ENCODE data around the gene AP1G2. TPM values are rescaled to one million over a fixed set of nuclear protein-coding genes. Genes with fewer than 3 reads are reported as not detected.

AP1G2 gene
- total RNA-seq, 1 experiment from 2014 or later = 9.7 TPM

DNA sequence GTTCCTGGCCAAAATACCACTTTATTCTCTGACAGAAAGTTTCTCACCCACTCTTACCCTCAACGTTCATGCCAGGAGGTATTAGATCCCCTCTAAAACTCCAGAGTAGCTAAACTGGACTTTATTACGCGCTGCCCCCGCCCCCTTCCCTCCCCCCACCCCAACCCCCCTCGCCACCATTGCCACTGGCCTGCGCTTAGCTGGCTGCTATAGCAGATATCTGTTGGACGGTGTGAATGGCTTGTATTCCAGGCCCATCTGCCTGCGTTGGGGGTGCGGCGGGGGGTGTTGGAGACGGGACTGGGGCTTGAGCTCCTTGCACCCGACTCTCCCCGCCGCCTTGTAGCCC, 12.1 kb downstream of the AP1G2 start:
- Histone ChIP-seq H3K4me3 (peak overlapping the region; percentile 92), H3K36me3 (no peaks in the 10 kb centered on the region; the same call in 1 of the 2 replicates), H3K27me3 (no peaks in the 10 kb centered on the region), H3K9me3 (no peaks in the 10 kb centered on the region)
- DNase-seq = no peak

DNA sequence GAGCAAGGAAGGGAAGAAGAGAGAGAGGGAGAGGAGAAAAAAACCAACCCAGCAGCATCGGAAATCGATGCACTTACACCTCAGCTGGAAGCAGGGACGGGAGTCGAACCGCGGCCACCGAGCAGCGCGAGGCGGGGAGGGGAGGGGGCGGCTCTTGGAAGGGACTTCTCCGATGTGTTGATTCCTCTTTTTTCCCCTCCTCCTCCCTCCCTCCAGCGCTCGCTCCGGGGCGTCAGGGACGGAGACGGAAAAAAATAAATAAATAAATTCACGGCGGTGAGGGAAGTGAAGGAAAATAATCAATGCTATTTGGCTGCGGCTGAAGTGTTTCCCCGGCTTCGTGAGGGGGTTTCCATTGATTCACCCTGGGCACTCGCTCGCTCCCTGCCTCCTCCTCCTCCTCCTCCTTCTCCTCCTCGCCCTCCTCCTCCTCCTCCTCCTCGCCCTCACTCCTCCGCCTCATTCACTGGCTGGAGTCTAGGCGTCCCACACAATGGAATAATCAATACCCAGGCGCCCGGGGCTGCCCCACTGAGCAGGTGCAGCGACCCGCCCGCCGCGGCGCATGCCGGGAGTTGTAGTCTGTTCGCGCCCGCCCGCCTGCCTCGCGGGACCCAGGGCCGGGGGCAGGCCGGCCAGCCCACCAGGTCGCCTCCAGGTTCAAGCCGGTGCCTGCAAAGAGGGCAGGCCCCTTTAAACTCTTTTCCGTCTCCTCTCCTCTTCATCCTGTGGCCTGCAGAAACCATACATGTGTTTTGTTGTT, 16.1 kb downstream of the AP1G2 start, which contains the start of gene ZFHX2:
TSS of gene ZFHX2 (minus strand) at position 500 of the 763 bp plus-strand sequence. CDS start 16,440 bp downstream, outside the sequence.
- H3K36me3 ChIP-seq = no peaks in the 10 kb centered on the region
- peak; percentile 79 for DNase-seq
- no peaks in the 10 kb centered on the region for H3K9me3 ChIP-seq
- no peaks in the 10 kb centered on the region for H3K27me3 ChIP-seq
- peak within 1 kb of the TSS; percentile 59 for H3K4me3 ChIP-seq

DNA sequence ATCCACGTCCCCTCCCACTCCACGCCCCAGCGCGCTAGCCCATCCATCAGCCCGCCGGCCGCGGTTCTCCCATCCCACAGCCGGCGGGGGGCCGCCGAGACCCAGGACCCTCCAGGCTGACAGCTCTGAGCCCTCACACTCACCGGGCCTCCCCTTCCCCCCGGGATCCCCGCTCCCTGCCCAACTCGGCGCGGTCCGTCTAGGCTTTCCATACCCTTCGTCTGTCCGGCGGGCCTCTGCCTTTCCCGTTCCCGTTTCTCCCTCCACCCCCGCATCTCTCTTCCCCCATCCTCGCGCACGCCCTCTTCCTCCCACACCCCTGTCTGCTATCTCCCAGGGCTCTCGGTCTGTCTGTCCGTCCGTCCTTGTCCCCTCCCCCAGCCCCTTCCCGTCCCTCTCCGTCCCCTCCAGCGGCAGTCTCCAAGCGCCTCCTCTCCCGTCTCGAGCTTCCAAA, 16.8 kb downstream of the AP1G2 start:
- H3K4me3 ChIP-seq = peak overlapping the region; percentile 59
- H3K9me3 ChIP-seq = no peaks in the 10 kb centered on the region
- H3K27me3 ChIP-seq = no peaks in the 10 kb centered on the region
- peak; percentile 32 for DNase-seq
- H3K36me3 ChIP-seq = no peaks in the 10 kb centered on the region

DNA sequence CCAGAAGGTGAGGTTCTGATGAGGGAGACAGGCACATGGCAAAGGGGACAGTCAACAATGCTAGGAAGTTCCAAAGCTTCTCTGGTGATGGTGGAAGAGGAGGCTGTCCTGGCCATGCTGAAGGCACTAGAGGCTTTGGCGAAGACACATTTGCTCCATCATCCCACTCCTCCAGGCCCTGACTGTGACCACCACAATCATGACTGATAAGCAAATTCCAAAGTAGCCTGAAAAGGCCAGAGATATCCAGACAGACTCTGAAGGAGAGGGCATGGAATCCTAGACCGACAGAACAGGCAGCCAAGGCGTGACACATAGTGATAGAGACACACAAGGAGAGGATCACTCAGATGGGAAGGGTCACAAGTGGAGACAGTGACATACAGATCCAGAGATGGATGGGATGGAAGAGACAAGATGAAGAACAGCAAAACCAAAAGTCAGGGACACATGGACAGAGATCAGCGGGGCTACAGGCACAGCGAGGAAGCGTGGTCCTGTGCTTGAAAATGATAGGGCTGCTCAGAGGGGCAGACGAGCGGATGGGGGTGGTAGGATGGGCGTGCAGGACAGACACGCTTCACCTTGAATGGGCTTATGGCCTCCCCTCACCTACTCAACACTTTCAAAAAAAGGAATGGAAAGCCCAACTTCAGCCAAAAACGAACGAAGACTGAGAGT, 17.3 kb downstream of the AP1G2 start:
- no peaks in the 10 kb centered on the region for H3K9me3 ChIP-seq
- no peaks in the 10 kb centered on the region for H3K36me3 ChIP-seq
- DNase-seq = no peak
- peak overlapping the region; percentile 59 for H3K4me3 ChIP-seq
- no peaks in the 10 kb centered on the region for H3K27me3 ChIP-seq

DNA sequence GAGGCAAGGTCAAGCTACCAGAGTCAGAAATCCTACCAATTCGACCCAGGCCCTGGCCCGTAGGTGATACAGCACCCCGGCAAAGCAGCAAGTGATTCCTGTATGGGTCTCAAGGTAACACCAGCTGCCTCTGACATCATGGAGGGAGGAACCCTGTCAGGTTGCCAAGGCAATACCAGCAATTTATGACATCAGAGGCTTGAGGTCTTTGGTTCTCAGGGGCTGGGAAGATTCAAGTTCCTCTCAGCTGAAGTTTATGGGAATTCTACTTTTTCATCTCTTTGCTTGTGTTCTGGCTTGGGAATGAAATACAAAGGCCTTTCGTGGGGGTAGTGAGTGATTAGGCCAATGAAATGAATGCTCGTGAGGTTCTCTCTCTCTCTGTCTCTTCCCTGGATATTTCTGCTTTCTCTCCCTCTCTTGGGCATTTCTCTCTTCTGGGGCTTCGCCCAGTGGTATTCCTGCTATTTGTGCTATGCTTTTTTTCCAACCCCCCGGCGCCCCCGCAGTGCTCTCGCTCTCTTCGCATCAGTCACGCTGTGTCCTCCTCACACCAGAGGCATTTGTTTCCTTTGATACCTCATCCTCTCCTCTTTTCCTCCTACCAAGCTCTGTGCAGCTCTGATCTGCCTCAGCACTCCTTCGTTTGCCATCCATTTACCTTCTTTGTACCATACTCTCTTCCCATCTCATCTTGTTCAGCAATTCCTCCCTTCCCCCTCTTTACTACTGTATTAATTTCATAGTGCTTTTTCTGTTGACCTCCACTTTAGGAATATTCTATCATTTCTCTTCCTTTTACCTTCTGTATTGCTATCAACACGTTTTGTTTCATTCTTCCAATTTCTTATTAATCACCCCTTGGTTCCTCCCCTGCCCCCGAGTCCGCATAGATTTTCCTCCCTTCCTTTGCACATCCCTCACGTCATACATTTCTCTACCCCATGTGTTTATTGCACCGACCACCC, 19.0 kb downstream of the AP1G2 start:
- Histone ChIP-seq H3K4me3 (no peak overlapping the region), H3K36me3 (no peaks in the 10 kb centered on the region), H3K27me3 (no peaks in the 10 kb centered on the region), H3K9me3 (no peaks in the 10 kb centered on the region)
- DNase-seq = no peak

DNA sequence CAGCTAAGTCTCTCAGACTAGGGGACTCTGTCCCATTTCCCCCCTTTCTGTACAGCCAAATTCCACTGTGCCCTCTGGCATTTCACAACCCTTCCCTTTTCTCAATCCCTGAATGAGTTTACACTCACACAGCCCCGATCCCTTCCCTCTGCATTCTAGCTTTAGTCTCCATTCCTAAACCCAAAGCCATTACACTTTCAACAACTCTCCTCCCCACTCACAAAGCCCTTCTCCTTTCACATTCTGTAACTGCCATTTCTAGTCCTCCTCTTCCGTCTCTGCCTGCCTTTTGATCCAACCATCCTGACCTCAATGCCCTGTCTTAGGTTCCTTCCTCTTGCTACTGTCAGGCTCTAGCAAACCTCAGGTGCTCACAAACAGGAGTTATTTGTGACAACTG, 19.7 kb downstream of the AP1G2 start:
- Histone ChIP-seq H3K27me3 (no peaks in the 10 kb centered on the region), H3K4me3 (no peak overlapping the region), H3K9me3 (no peaks in the 10 kb centered on the region), H3K36me3 (no peaks in the 10 kb centered on the region)
- DNase-seq = no peak

DNA sequence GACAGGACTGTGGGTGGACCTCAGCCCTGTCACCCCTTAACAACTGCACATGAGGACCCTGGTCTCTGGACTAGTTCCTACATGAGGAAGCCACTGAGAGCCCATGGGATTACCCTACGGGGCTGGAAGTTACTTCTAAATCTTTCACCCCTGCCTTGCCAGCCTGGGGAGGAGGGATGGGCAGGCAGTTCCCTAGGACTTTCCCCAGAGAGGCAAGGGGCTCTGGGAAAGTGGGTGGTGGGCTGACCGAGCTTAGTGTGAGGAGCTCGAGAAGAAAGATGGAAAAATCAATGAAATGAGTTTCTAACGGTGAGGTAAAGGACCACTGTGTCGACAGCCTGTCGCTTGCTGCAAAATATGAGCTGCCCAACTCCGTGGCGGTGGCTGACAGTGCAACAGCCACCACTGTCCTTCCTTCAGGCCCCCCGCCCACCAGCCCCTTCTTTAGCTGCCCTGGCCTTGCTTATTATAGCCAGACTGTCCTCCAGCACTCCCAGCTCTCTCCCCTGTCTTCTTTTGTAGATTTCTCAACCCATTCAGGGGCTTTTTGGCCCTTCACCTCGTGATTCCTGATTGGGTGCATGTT, 21.0 kb downstream of the AP1G2 start:
- no peaks in the 10 kb centered on the region for H3K27me3 ChIP-seq
- H3K9me3 ChIP-seq = no peaks in the 10 kb centered on the region
- H3K36me3 ChIP-seq = no peaks in the 10 kb centered on the region
- H3K4me3 ChIP-seq = no peak overlapping the region
- no peak for DNase-seq

DNA sequence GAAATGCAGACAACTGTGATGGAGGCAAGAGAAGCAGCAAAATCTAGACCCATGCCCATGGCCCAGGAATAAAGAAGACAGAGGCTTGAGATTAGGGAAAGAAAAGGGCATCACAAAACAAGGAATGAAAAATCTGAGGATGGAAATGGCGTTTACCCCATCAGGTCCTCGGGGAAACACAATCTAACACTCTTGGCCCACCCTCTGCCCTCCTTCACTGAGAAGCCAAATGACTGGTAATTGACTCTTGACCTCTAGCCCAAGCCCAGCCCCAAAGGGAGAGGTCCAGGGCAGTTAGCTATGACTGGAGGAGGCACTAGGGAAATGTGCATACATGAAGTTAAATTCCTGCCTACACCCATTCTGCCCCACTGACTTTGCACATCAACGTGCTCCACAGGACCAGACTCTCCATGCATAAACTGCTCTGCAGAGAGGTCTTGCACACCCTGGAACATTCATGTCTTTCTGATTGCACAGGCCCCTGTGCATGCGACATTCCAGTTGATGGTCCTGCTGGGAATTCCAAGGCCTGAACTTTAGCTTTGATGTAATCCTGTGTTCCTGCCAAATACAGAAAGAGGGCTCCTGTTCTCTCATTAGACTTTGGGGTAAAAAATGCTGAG, 21.7 kb downstream of the AP1G2 start:
- Histone ChIP-seq H3K27me3 (no peaks in the 10 kb centered on the region), H3K36me3 (no peaks in the 10 kb centered on the region), H3K4me3 (no peak overlapping the region), H3K9me3 (no peaks in the 10 kb centered on the region)
- DNase-seq = no peak

DNA sequence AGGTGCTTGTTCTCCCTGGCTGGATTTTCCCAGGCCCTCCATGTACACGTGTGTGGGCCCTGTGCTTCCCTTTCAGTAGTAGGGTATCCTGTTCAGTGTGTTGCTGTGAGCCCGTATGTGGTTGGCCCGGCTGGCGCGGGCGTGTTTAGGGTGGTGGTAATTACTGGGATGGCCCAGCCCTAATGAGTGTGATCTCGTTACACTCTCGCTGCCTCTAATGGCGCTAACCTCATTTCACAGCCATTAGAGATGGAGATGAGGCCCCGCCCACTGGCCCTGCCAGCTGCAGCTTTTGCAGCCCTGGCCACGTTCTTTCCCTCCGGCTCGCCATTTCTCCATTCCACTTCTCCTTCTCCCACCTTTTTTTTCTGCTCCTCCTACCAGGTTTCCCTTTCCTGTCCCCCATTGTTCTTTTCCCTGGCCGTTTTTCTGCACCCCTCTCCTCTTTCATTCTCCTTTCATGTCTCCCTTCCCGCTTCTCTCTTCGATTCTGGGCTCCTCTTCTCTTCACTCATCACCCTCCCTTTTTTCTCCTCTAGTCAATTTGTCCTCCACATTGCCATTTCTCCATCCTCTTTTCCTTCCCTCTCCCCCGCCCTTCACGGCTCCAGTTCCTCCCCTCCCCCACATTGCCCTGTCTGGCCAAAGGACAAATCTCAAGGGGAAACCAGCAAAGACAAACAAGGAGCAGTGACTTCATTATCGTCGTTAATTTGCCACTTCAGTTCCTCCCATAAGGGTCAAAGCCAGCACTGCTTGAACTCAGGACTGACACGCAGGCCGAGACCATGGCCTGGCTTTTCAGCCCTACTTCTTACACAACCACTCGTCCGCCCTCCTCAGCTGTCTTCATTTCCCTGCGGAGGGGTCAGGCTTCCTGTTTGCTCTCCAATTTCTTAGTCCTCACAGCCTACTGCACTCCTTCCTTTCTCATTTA, 22.8 kb downstream of the AP1G2 start:
- no peak for DNase-seq
- no peaks in the 10 kb centered on the region for H3K27me3 ChIP-seq
- no peaks in the 10 kb centered on the region for H3K9me3 ChIP-seq
- H3K4me3 ChIP-seq = no peak overlapping the region
- no peaks in the 10 kb centered on the region for H3K36me3 ChIP-seq

DNA sequence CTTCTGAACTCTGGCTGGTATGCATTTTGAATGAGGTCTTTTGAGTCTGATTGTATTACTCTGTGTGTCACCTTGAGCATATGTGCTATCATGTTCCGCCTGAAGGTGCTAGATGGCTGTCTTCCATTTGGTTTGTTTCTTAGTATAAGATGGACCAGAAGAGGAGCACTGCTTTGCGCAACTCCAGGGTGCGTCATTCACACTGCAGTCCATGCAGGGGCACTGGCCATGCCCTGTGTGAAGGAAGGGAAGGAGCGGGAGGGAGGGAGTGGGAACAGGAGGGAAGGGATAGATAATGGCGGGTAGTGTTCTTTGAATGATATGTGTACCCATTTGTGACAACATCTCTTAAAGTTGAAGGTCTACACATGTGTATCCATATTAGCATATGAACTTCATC, 24.2 kb downstream of the AP1G2 start:
- no peaks in the 10 kb centered on the region for H3K9me3 ChIP-seq
- no peak overlapping the region for H3K4me3 ChIP-seq
- H3K27me3 ChIP-seq = no peaks in the 10 kb centered on the region
- H3K36me3 ChIP-seq = no peaks in the 10 kb centered on the region
- DNase-seq = no peak

DNA sequence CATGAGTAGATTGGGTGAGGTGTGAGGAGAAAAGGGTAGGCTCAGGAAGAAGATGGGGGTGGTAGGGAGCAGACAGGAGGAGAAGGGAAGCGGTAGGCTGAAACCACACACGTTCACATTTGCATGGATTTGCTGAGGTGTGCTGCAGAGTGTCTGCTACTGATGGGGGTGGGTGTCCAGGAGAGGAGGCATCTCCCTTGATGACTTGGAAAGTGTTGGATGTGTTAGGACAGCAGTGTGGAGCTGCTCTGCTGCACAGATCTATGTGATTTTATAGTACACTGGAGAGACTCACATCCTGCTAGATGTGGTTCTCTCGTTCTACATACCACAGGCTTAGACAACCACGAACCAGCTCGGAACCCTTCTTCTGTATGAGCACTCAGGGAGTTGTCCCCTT, 25.3 kb downstream of the AP1G2 start:
- DNase-seq = no peak
- no peaks in the 10 kb centered on the region for H3K27me3 ChIP-seq
- no peaks in the 10 kb centered on the region for H3K36me3 ChIP-seq
- no peak overlapping the region for H3K4me3 ChIP-seq
- no peaks in the 10 kb centered on the region for H3K9me3 ChIP-seq

DNA sequence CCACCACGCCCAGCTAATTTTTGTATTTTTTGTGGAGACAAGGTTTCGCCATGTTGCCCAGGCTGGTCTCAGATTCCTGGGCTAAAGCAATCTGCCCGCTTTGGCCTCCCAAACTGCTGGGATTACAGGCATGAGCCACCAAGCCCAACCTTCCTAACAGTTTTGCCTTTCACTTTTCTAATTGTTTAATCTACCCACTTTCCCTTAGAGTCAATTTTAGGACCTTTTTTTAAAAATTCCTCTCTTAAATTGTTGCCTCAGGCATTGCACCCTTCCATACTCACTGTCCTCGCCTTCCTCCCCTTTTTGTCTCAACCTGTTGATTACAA, 27.5 kb downstream of the AP1G2 start:
- DNase-seq = no peak

DNA sequence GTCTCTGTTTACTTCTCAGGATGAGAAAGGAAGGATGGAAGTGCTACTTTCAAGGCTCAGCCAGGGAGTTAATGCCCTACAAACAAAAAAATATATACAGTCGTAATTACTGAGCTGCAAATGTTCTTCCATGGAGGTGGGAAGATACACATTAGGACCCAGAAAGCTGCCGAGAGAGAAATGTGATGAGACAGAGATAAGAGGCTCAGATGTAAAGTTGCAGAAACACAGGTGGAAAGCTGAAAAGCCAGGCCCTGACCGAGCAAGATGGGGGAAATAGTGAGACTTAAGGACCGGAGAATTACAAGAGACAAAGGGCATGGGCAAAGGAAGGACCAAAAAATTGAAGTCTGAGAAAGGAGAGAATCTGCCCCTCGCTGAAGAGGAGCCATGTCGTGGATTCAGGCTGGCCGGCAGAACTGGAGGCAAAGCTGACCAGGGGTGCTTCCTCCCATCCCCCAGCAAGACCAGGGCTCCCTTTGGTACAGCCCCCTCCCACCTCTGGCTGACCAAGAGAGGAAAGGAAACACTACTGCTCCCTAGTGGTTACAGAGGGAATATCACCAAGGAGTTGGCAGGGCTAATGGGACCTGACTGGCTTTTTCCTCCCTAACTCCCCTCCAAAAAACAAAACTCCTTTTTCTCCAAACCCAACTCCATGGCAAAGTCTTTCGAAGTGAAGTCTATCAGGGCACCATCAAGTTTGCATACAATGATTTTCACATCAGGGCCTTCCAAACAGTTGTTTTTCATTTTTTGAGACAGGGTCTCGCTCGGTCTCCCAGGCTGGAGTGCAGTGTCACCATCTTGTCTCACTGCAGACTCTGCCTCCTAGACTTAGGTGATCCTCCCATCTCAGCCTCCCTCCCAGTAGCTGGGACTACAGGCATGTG, 28.1 kb downstream of the AP1G2 start:
- no peaks in the 10 kb centered on the region for H3K27me3 ChIP-seq
- no peak overlapping the region for H3K4me3 ChIP-seq
- DNase-seq = peak; percentile 15
- H3K9me3 ChIP-seq = no peaks in the 10 kb centered on the region
- no peaks in the 10 kb centered on the region for H3K36me3 ChIP-seq

More for the DNA sequence above, 27.5 kb downstream of the AP1G2 start:
- no peaks in the 10 kb centered on the region for H3K27me3 ChIP-seq
- no peak overlapping the region for H3K4me3 ChIP-seq
- H3K9me3 ChIP-seq = no peaks in the 10 kb centered on the region
- H3K36me3 ChIP-seq = no peaks in the 10 kb centered on the region

DNA sequence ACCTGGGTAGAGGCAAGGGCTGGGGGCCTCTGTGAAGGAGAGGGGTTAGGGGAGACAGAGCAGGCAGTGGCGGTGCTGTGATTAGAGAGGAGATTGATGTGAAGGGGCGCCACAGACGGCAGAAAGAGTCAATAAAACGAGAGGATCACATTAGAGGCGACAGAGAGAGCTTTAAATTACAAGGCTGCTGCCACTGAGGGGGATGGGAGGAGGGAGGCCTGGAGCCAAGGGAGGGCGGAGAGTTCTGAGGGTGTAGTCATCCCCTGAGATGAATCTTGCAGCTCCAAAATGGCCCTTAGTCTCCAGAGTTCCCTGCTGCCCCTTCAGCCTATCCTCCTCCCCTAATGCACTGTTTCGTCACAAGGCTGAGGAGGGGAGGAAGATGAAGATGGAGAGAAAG, 28.8 kb downstream of the AP1G2 start:
- Histone ChIP-seq H3K36me3 (no peaks in the 10 kb centered on the region), H3K9me3 (no peaks in the 10 kb centered on the region), H3K27me3 (no peaks in the 10 kb centered on the region), H3K4me3 (no peak overlapping the region)
- no peak for DNase-seq

Measured in MG63 (cell line).